22Rv1 (cell line): Measurements from ENCODE around the gene CAMTA1.

Source experiments
- CTCF ChIP-seq: fragments of 450-650 bp; IDR thresholded peaks from 2 replicates; pipeline ENCODE4 v1.5.1; 2017; ENCODE audit warnings: mild to moderate bottlenecking
- ZFX ChIP-seq: fragments of 450-650 bp; IDR thresholded peaks from 2 replicates; pipeline ENCODE4 v1.6.1; 2017; ENCODE audit warnings: antibody characterized with exemption, borderline replicate concordance

GRCh38 chr1:6833804-6834203, 48.5 kb downstream of the CAMTA1 start:
- TF ChIP-seq CTCF (no peak), ZFX (no peak)
